ENCODE measurements around the gene P2RX2.

P2RX2 gene

DNA sequence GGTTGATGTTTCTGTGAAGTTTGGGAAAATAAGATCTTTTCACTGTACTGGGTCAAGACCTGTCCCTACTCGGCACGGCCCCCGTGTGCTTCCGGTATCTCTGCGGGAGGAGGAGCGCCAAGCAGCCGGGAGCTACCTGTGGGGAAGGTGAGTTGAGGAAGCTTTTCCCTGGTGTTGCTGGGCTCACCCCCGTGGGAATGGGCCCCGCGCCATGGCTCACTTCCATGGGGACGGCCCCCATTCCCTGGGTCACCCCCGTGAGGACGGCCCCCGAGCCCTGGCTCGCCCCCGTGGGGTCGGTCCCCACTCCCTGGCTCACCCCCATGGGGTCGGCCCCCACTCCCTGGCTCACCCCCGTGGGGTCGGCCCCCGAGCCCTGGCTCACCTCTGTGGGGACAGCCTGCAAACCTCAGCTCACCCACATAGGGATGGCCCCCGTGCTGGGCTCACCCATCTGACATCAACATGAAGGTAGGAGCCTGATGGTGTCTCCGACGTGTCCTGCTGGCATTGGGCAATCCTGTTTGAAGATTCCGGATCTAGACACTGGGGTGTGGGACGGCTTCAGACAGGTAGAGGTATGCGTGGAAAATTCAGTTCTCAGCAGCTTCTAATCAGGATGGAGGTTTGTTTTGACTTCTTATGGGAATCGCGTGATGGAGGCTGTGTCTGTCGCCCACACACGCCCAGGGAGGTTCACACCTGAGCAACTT lies 17.2 kb upstream of the P2RX2 start:
- no peak for DNase-seq (ENCODE audit: low read depth)
- no peak overlapping the region for H3K4me3 ChIP-seq (ENCODE audit: low read depth, low read length)
- TF ChIP-seq CTCF (IDR thresholded peaks at IDR 0.05; ENCODE audit: low read depth, low read length, missing control alignments): no peak

DNA sequence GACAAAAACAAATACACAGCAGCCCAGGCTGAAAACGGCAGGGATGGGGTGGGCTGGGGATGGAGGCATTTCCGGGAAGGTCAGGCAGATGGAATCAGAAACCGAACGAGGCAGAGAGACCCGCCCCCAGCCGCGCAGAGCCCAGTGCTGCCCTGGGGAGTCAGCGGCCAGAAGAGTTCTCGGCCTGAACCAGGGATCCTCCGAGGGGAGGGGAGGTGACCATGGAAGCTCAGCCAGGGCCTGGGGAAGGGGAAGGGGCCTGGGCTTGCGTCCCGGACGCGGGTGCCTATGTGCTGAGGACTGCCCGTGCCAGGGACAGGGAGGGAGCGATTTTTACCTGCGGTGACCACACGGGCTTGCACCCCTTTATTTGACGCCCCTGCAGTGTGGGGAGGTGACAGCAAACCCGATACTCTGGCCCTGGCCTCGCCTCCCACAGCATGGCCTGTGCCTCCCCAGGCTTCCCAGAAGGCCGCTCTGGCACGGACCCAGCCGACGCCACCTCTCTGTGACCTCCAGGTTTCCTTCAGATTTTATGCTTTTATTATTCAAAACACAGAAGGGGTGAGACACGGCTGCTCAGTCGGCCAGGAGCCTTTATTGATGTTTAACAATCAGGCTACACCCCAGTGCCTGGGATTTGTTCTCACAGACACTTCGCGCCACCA lies 15.9 kb upstream of the P2RX2 start:
- no peak for TF ChIP-seq CTCF (IDR thresholded peaks at IDR 0.05; ENCODE audit: low read depth, low read length, missing control alignments)
- H3K4me3 ChIP-seq (ENCODE audit: low read depth, low read length): no peak overlapping the region
- no peak for DNase-seq (ENCODE audit: low read depth)

GRCh38 chr12:132603240-132604150 lies 15.1 kb upstream of the P2RX2 start:
- no peak for TF ChIP-seq CTCF (IDR thresholded peaks at IDR 0.05; ENCODE audit: low read depth, low read length, missing control alignments)
- DNase-seq (ENCODE audit: low read depth): no peak
- H3K4me3 ChIP-seq (ENCODE audit: low read depth, low read length): no peak overlapping the region

- DNase-seq (ENCODE audit: low read depth): no peak
- H3K4me3 ChIP-seq (ENCODE audit: low read depth, low read length): no peak overlapping the region
- no peak for TF ChIP-seq CTCF (IDR thresholded peaks at IDR 0.05; ENCODE audit: low read depth, low read length, missing control alignments)
These were observed 14.4 kb upstream of the P2RX2 start for GRCh38 chr12:132604151-132604618.

- no peak overlapping the region for H3K4me3 ChIP-seq (ENCODE audit: low read depth, low read length)
- no peak for TF ChIP-seq CTCF (IDR thresholded peaks at IDR 0.05; ENCODE audit: low read depth, low read length, missing control alignments)
- no peak for DNase-seq (ENCODE audit: low read depth)
These were observed 13.7 kb upstream of the P2RX2 start for GRCh38 chr12:132604668-132605441.

DNA sequence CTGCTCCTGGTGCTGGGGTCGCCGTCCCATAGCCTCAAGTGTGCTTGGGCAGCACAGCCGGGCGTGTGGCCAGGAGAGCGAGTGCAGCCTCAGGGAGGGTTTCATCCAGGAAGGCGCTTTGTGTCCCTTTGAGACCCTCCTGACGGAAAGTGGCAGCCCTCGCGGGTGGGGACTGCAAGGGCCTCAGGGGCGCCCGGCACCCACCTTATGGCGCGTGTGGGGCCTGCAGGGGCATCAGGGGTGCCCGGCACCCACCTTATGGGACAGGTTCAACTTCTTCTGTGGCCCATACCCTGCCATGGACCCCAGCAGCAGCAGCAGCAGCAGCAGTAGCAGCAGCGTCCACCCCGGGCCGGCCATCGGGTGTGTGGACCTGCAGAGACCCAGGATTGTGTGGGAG lies 12.7 kb upstream of the P2RX2 start:
- TF ChIP-seq CTCF (IDR thresholded peaks at IDR 0.05; ENCODE audit: low read depth, low read length, missing control alignments): no peak
- DNase-seq (ENCODE audit: low read depth): no peak
- H3K4me3 ChIP-seq (ENCODE audit: low read depth, low read length): no peak overlapping the region
